Keratinocyte (primary cell): ENCODE data around the gene GRIN1.

Source experiments
- EZH2 ChIP-seq: IDR thresholded peaks from one replicate; pipeline ENCODE4 v1.6.1; 2012; ENCODE audit warnings: inconsistent platforms, mild to moderate bottlenecking, low read length, moderate library complexity
- TF ChIP-seq, protein P1 (sequence below), 3 experiments: IDR thresholded peaks in 1 of 3; conservative IDR thresholded peaks in 1 of 3; optimal IDR thresholded peaks in 1 of 3; 2 replicates in 2 of 3; 3 replicates in 1 of 3; pipeline versions ENCODE3 to v1.5.1; 2011; ENCODE audit warnings: low read length in 3 of 3, mild to moderate bottlenecking in 3 of 3, moderate library complexity in 2 of 3, control low read depth in 1 of 3, inconsistent platforms in 1 of 3; ENCODE audit not compliant: insufficient read depth in 2 of 3; ENCODE audit errors: extremely low read depth in 1 of 3

DNA sequence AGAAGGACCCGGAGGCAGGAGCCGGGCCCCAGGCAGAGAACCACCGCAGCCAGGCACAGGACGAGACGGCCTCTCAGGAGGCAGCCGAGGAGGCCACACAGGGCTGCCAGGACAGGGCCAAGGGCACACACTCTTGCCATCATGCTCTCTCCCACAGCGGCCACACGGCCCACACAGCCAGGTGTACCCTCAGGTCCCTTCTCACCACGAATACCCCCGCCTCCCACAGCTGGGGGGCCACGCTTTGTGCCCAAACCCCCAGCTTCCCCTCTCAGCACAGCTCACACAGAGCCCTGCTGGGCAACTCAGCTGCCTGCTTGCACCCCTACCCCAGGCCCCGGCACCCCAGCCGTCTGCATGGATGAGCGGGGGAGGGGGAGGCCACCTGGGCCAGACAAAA lies 54.8 kb downstream of the GRIN1 start:
- no peak for TF ChIP-seq EZH2
- TF ChIP-seq, protein P1, sequence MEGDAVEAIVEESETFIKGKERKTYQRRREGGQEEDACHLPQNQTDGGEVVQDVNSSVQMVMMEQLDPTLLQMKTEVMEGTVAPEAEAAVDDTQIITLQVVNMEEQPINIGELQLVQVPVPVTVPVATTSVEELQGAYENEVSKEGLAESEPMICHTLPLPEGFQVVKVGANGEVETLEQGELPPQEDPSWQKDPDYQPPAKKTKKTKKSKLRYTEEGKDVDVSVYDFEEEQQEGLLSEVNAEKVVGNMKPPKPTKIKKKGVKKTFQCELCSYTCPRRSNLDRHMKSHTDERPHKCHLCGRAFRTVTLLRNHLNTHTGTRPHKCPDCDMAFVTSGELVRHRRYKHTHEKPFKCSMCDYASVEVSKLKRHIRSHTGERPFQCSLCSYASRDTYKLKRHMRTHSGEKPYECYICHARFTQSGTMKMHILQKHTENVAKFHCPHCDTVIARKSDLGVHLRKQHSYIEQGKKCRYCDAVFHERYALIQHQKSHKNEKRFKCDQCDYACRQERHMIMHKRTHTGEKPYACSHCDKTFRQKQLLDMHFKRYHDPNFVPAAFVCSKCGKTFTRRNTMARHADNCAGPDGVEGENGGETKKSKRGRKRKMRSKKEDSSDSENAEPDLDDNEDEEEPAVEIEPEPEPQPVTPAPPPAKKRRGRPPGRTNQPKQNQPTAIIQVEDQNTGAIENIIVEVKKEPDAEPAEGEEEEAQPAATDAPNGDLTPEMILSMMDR (optimal IDR thresholded peaks at IDR 0.05 in 1 of 3, IDR thresholded peaks at IDR 0.05 in 1 of 3, conservative IDR thresholded peaks at IDR 0.05 in 1 of 3; ENCODE audit: extremely low read depth in 1 of 3, insufficient read depth in 2 of 3, low read length in 3 of 3), result no peak
